GM18526 (cell line): Measurements from ENCODE around the gene MFAP3.

Source experiments
- POLR2A ChIP-seq: IDR thresholded peaks from 3 replicates; pipeline ENCODE4 v1.6.1; 2011; ENCODE audit not compliant: insufficient read length; ENCODE audit errors: extremely low read depth

Gene MFAP3

DNA sequence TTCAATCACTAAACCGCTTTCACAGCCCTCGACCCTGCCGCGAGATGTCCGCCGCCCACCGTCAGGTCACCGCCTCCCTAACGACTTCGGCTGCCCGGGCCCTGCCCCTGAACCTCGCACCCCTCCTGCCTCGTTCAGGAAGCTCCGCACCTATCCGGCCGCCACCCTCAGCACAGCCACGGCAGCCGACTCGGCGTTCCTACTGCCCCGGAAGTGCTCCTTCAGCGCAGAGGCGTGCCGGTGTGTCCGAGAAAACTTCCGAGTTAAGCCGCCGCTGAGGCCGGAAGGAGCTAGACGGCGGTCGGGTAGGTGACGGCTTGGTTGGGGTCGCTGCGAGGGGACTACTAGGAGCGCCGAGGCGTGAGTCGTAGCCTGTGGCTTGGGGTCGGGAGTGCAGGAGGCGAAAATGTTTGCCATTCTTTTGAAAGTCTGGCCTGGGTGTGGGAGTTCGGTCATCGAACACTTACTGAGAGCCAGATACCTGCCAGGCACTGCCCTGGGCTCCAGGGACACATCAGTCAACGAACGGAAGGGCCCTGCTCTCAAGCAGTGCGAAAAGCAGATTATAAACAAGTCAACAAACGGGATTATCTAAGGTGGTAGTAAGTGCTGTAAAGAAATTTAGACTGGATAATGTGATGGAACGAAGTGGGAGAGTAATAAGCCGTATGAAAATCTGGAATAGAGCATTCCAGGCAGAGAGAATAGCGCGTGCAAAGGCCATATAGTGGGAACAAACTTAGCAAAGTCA is at the start of gene MFAP3, which contains the start of gene FAM114A2:
Gene MFAP3, plus strand, starts transcription at position 261 of the 751 bp plus-strand sequence. CDS start 10,756 bp downstream, outside the sequence.
Gene FAM114A2, minus strand, starts transcription at position 204 of the 751 bp plus-strand sequence. CDS start 3,957 bp downstream, outside the sequence.
- TF ChIP-seq POLR2A = peak; percentile 93

DNA sequence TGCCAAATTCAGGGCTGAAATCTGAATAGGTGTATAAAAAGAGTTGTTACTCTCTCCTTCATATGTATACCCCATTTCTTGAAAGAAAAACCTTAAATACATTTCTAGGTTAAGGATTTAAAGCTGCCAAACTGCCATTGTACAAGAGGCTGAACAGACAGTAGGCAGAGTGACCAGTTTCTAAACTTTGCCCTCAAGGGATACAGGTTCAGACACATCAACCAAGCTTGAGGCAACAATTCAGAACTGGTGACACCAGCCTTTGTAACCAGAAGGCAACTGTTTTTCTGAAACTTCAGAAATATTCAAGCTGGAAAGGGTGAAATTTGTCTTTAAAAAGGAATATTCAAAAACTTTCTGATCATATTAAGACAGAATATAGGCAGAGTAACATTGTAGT is 47.6 kb upstream of the MFAP3 start:
- no peak for TF ChIP-seq POLR2A

DNA sequence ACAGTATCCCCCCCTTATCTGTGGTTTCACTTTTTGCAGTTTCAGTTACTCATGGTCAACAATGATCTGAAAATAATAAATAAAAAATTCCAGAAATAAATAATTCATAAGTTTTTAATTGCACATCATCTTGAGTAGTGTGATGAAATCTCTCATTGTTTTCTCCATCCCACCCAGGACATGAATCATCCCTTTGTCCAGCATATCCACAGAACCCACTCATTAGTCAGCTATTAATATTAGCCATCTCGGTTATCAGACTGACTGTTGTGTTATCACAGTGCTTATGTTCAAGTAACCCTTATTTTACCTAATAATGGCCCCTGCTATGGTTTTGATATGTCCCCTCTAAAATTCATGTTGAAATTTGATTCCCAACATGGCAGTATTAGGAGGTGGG is 40.8 kb upstream of the MFAP3 start:
- no peak for TF ChIP-seq POLR2A

DNA sequence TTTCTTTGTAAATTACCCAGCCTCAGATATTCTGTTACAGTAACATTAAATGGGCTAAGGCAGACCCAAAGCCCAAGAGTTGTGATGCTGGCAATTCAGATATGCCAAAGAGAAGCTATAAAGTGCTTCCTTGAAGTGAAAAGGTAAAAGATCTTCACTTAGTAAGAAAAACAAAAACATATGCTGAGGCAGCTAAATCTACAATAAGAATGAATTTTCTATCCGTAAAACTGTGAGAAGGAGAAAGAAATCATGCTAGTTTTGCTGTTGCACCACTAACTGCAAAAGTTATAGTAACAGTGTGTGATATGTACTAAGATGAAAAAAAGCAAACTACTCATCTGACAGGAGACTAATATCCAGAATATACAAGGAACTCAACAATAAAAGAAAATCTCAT is 40.0 kb upstream of the MFAP3 start:
- no peak for TF ChIP-seq POLR2A

DNA sequence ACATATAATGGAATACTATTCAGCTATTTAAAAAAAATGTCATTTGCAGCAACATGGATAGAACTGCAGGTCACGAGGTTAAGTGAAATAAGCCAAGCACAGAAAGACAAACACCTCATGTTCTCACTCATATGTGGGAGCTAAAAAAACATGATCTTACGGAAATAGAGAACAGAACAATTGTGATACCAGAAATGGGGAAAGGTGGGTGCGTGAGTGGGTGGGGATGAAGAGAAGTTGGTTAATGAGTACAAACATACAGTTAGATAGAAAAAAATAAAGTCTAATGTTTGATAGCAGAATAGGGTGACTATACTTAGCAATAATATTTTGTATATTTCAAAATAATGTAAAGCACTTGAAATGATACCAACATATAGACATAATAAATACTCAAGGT is 38.8 kb upstream of the MFAP3 start:
- TF ChIP-seq POLR2A = no peak

DNA sequence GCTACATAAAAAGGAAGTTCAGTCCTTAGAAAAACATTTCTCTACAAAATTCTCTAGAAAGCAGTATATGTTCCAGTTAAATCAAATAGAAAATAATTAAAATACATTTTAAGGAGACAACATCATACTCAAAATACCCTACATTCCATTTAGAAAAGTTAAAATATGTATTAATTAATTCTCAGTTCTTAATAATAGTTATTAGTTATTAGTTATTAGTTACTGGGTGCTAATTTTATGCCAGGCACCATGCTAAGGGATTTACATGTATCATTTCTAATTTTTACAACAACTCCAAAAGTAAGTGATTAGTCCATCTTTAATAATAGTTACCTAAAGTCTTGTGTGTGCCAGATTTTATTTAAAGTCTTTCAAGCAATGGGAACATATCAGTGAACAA is 38.1 kb upstream of the MFAP3 start:
- TF ChIP-seq POLR2A = no peak

DNA sequence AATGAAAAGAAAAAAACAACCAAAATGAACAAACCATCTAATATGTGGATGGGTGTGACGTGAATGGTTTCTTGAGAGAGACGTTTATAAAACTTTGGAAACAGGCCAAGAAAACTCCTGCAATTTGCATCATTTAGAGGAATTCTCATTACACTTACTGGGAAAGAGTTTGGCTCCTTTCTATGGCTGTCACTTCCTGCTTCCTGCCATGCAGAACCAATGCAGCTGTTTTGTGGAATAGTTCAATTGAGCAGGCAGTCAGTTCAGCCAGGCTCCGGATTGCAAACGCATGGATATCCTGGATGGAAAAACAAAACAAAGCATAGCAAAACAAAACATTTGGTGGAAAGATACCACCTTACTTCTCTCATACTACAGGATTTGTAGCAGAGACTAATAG is 36.7 kb upstream of the MFAP3 start:
- TF ChIP-seq POLR2A = no peak

DNA sequence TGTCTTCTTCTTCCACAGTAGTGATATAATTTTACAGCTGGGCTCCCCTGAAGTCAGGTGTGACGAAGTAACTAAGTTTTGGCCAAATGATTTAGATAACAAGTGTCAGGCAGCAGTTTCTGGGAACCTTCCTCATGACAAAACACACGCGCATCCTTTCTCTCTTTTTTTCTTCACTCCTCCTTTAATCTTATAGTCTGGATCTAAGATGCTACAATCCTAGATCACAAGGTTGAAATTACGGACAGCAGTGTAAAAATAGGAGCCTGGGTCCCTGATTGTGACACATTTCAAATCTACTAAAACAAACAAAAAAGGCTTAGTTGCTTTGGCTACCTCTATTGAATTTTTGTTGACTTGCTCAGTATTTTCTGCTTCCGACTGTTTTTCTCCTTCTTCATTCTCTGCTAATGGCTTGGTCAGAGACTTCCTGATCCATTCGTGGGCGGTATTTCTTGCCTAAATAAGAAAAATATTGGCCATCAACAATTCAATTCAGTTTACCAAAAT is 36.2 kb upstream of the MFAP3 start:
- no peak for TF ChIP-seq POLR2A

DNA sequence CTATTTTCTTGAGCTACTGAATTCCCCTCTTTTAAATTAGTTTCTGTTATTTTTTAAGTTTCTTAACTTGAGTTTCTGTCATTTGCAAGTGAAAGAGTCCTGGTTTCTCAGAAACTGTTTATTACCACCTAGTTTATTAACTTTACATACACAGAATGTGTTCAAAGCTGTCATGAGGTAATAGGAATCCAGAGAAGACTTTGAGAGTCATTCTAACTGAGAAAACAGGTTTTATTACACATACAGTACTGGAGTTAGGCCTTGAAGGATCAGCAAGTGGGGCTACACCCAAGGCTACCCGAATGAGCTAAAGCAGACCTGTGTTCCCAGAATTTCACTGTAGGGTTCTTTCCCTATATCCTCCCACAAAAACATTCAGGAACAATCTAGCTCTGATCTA is 33.1 kb upstream of the MFAP3 start:
- no peak for TF ChIP-seq POLR2A

DNA sequence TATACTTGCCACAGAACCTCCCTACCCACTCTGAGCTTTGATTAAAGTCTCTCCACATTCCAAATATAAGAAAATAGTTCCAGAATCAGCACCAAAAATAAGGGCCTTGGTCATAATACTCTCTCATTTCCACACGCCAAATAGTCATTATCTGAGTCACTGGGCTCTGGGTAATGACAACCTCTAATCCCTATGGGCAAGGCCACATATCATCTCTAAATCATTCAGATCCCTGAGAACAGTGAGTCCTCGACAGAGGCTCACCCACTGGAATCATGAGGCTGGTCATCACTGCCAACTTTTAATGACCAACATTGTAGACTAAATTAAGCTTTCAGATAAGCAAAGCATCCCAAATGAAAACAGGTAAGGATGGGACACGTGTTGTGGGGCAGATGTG is 28.1 kb upstream of the MFAP3 start:
- no peak for TF ChIP-seq POLR2A

DNA sequence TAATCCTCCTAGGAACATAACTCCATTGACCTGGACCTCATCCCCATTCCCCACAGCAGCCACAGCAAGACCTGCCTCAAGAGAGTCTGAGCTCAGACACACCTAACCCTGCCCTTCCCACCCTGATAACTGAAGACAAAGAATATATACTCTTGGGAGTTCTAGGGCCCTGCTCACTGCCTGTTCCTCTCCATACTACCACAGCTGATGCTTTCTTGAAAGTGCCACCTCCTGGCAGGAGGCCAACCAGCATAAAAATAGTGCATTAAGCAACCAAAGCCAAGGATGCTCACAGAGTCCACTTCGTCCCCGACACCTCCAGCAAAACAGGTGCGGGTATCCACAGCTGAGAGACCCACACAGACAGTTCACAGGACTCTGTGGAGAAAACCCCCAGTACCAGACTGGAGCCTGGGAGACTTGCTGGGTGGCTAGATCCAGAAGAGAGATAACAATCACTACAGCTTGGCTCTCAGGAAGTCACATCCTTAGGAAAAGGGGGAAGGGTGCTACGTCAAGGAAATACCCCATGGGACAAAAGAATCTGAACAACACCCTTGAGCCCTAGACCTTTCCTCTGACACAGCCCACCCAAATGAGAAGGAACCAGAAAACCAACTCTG is 23.6 kb upstream of the MFAP3 start:
- TF ChIP-seq POLR2A = no peak

DNA sequence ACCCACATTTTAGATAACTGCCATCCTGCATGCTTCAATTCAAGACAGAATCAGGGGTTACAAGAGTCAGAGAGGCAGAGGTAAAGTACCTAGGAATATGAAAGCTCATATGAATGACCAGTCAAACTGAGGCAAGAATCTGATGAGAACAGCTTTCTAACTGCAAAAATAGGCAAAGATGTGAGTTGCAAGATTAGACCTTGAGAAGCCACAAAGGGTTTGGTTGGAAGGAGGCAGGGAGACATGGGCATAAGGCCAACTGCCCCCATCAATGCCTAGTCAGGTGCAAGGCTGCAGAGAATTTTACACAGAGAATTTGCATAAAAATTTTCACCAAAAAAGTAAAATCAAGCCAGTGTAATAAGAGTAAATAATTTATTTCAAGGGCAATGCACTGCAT is 12.8 kb upstream of the MFAP3 start:
- TF ChIP-seq POLR2A = no peak

DNA sequence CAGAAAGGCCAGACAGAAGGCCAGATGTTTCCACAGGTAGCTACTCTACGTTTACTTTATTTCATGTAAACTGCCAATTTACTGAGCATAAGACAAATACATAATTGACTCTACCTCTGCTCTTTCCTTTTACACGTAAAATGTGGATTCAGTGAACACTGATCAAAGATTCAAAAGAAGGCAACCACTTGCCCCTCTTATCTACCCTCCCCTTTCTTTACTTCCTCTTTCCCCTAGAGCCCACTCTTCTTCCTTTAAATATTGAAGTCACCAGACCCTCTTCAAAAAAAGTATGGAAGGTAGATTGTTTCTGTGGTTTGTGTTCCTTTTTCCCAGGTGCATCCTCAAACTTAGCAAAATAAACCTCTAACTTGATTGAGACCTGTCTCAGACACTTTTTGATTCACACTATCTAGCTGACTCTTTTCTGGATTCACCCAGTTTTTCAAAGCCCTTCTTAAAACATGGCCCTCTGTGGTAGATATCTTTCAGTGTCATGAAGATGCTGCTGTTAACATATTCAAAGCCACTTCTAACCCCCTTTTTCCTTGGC is 6.8 kb upstream of the MFAP3 start:
- TF ChIP-seq POLR2A = no peak

DNA sequence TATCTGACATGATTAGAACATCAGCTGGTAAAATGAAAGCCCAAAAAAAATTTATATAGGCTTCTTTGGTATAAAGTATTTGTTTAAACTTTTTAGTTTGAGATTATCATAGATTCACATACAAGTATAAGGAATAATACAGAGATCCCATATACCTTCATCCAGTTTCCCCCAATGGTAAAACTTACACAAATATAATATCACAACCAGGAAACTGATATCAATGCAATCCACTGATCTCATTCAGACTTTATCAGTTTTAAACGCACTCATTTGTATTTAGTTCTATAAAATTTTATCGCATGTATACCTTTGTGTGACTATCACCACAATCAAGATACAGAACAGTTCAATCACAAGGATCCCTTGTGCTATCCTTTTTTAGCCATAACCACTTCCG is 3.8 kb upstream of the MFAP3 start:
- TF ChIP-seq POLR2A = no peak

DNA sequence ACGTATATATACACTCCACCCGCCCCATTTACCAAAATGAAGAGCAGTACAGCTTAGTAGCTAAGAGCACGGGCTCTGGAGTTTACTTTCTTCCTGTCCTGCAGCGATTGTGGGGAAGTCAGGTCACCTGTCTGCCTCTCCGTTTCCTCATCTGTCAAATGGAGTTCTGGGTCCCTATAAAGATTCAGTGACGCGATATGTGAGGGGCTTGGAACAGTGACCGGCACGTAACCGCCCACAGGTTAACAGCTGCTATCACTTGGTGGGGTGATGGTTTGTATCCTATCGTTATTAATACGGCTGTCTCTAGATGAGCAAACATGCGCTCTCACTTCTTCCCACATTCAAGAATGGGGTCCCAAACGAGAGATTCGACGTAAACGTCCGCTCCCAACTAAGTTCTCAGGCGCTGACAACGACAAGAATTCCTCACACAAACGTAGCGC is 483 bp upstream of the MFAP3 start:
- no peak for TF ChIP-seq POLR2A

DNA sequence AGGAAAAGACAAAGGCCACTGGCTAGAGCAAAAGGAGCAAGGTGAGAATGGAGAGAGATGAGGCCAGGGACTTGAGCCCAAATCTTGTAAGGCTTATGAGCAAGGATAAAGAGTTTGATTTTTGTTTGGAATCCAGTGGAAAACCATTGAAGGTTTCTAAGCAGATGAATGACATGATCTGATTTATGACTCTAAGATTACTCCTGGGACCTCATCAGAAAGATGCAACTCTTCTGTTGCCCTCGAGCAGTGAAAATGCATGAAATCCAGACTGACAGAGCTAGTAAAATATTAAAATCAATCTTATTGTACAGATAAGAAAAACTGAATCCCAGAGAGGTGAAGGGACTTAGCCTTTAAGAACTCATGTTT is 677 bp downstream of the MFAP3 start:
- TF ChIP-seq POLR2A = no peak
